Dedifferentiated amniotic fluid mesenchymal stem cell (primary cell): ENCODE results near the gene PRR5L.
A peak's percentile ranks its signal among the peaks of the same experiment; 100 is the strongest.

Experiments used
- DNase-seq: peaks from one replicate; pipeline ENCODE4 v3.0.0-alpha.2; 2016; ENCODE audit errors: extremely low spot score

Gene PRR5L, protein sequence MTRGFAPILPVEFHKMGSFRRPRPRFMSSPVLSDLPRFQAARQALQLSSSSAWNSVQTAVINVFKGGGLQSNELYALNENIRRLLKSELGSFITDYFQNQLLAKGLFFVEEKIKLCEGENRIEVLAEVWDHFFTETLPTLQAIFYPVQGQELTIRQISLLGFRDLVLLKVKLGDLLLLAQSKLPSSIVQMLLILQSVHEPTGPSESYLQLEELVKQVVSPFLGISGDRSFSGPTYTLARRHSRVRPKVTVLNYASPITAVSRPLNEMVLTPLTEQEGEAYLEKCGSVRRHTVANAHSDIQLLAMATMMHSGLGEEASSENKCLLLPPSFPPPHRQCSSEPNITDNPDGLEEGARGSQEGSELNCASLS

DNA sequence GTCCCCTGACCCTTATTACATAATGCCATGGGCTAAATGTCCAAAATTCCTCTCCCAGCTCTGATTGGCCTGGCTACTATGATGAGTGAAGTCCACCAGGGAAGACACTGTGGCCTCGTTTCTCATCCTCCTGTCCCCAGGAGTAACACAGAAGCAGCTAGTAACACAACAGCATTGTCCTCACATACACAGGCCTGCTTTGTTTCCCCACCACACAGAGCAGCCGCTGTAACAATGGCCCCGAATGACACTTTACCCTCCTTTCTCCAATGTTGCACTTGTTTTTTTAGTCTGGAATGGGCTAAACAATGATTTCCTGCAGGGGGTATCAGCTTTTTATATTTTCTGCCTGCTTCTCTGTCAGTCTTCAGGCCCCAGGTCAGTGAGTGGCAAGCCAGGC, at the start of gene PRR5L:
Gene PRR5L (plus strand): TSS at position 363 of the 400 bp plus-strand sequence. CDS start 104,834 bp downstream, outside the sequence.
- DNase-seq = no peak

- no peak for DNase-seq
Measured at GRCh38 chr11:36247493-36247892, 48.6 kb upstream of the PRR5L start.

GRCh38 chr11:36248436-36248835, 47.7 kb upstream of the PRR5L start:
- no peak for DNase-seq

DNA sequence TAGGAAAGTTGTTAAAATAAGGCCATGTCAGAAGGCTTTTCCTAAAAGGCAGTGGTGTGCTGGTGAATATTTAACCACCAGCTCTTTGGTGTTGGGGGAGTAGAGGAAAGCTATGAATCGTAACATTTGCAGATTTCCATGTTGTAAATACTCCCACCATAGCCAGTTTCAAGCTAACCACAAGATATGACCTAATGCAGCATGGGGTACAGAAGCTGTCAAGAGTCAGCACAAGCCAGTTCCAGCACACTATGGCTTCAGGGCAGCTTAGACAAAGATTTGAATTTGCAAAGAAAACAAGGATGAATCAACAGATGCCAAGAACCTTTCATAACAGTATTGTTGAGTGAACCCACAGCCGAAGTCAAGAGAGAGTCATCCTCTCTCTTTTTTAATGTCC, 46.8 kb upstream of the PRR5L start:
- peak; percentile 60 for DNase-seq

GRCh38 chr11:36251823-36252222, 44.3 kb upstream of the PRR5L start:
- DNase-seq = no peak

DNA sequence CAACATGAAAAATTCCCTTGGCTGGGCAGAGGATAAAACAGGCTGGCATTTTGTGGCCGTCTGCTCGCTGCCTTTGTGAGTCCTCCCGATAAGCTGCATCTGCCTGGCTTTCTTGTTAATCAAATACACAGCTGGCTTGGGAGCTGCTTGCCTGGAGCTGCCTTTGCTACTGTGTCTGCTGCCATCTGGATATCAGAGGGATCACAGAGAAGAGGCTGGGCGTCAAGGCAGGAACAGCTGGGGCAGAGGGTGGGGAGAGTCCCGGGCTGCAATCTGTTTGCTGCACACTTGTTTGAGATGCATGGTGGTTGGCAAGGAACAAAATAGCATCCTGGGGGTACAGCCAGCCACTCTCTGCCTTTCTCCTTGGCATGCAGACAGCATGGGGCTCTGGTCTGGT, 42.9 kb upstream of the PRR5L start:
- DNase-seq = no peak

DNA sequence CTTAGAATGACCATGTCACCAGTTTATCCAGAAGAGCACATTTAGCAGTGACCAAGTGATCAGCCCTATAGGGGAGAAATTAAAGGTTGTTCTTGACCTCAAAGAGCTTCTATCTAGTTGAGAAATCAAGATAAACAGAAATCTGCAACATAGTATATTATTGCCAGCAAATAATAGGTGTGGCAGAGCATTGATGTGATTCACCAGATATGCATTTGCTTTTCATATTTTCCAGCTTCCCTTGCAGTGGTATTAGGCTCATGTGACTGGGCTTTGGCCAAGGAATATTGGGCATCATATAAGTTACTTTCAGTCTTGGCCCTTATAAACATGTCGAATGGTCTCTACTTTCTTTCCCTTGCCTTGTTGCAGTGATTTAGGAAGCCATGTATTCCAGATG, 41.4 kb upstream of the PRR5L start:
- DNase-seq = peak; percentile 37

DNA sequence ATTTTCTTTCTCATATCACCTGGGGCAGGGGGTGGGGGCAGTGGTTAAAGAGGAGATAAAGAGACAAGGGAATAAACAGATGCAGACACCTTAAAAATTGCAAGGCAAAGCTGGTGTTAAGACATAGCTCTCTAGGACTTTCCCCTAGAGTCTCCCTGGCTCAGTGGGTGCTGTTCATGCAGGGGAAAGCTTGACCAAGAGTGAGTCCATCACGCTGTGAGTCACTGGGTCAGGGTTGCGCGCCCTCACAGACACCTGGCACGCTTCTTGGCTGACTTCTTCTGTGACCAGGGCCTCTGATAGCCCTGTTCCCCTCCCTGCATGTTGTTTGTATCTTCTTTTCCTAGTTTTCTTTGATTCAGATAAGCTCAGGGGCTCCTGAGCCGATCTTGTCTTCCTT, 38.7 kb upstream of the PRR5L start:
- DNase-seq = no peak

DNA sequence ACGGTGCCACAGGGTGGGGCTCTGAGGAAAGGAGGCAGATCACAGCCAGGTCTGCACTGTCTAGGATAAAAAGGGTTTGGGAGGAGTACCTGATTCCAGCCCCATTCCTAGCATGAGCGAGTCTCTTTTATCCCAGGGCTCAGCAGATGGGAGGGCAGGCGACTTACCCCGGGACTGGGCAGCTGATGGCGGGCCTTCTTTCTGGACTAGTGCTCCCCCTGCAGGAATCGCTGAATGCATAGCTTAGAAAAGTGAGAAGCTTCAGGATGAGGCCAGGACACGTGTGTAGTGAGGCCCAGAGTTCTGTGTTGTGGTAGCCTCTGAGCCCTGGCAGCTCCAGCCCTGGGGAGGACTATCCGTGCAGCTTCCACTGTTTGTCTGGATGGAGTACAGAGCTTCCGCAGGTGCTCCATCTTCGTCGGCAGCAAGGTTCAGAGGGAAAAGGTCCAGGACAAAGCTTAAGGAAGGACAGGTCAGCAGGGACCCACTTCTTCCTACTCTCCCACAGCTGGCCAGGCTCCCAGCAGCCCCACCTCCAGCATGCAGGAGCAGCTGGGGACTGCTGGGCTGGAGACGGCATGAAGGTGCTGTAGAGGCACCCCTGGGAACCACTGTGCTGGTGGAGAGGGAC, 37.2 kb upstream of the PRR5L start:
- DNase-seq = peak; percentile 34

DNA sequence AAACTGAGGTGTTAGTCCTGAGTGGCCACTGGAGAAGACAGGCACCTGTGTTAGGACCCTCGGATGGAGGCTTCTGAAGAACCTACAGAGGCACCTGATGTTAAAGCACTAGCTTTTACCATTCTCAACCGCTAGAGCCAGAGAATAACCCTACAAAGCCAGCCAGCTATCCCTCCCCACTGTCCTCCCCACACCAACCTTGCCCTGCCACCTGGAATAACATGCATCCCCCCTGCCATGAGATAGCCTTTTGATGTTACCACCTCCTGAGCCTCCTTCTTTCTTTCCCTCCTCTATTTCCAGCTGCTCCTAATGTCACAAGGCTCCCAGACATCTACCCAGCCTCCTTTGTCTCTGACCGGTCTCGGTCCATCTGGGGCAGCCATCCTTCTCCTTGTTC, 35.0 kb upstream of the PRR5L start:
- DNase-seq = no peak

GRCh38 chr11:36264011-36264972, 31.8 kb upstream of the PRR5L start:
- DNase-seq = no peak

- no peak for DNase-seq
Measured at GRCh38 chr11:36264973-36265344, 31.1 kb upstream of the PRR5L start.

GRCh38 chr11:36265793-36266628, 30.1 kb upstream of the PRR5L start:
- no peak for DNase-seq

GRCh38 chr11:36266767-36267166, 29.3 kb upstream of the PRR5L start:
- no peak for DNase-seq

DNA sequence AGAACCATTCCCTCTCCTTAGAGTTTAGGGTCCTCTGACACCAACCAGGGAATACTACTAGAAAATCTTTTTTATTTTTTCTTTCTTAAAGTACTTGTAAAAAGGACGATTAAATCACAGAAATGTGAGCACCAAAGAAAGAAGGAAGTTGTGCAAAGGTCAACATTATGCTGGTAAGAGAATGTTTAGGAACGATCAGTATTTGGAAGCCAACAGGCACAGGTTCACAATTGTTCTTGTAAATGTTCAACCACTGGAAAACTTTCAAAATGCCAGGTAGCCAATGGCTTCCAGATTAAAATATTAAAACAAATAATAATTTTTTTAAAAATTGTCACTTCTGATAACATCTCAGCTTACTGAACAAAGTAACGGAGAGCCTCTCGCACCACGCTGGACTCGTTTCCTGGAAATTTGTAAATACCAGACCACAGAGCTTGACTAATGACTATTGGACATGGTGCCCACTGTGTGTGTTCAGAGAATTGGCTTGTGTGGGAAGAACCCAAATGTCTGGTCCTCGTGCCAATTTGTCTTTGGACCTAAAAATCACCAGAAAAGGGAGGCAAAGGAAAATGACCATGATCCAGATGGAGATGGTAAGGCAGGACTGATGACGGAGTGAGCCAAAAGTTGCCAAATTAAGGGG, 27.6 kb upstream of the PRR5L start:
- no peak for DNase-seq

DNA sequence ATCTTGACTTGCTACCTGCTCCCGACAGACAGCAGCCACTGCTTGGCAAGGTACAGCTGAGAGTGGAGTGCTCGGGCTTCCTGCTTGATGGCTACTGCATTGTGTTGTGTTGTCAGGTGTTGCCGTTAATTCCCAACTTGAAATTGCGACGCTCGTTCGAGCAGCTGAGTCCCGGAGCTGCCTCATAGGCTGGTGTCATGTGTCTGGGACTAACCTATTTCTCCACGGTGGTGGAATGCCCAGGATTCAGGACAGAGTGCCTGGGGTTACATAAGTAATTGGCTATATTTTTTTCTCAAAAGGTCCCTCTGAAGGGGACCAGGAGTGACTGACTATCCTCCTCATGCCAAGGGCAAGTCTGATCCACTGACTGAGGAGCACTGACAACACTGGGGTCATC, 25.4 kb upstream of the PRR5L start:
- DNase-seq = no peak

- DNase-seq = no peak
Measured at GRCh38 chr11:36271794-36272407, 24.2 kb upstream of the PRR5L start.

DNA sequence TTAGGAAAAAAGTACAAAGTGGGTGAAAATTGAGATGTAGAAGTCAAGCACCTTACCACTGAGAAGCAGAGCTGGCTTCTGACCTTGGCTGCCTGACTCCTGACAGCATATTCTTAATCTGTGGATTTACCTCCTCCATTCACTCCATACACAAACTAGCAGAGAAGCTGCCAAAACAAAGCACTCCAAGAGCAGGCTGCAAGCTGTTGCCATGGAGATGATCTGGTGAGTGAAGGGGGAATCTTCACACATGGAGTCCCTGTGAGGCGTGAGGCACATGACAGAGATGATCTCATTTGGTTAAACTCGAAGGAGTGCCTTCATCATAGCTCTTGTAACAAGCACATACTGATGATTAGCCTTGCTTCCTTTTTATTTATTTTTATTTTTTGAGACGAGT, 23.0 kb upstream of the PRR5L start:
- no peak for DNase-seq

- no peak for DNase-seq
Measured at GRCh38 chr11:36274414-36274813, 21.7 kb upstream of the PRR5L start.

GRCh38 chr11:36278531-36279282, 17.4 kb upstream of the PRR5L start:
- no peak for DNase-seq
